GM19240 (cell line): ENCODE measurements around the gene THAP4.

ENCODE experiments used
- DNase-seq: peaks from one replicate; pipeline ENCODE4 v3.0.0; 2011; ENCODE audit warnings: low spot score; ENCODE audit not compliant: insufficient read length

THAP4 gene

GRCh38 chr2:241639385-241639784 lies 2.4 kb upstream of the THAP4 start:
- no peak for DNase-seq

- no peak for DNase-seq
These were observed 2.0 kb upstream of the THAP4 start for GRCh38 chr2:241638940-241639339.

GRCh38 chr2:241637795-241638660 lies 1.1 kb upstream of the THAP4 start:
- peak; percentile 45 for DNase-seq

DNA sequence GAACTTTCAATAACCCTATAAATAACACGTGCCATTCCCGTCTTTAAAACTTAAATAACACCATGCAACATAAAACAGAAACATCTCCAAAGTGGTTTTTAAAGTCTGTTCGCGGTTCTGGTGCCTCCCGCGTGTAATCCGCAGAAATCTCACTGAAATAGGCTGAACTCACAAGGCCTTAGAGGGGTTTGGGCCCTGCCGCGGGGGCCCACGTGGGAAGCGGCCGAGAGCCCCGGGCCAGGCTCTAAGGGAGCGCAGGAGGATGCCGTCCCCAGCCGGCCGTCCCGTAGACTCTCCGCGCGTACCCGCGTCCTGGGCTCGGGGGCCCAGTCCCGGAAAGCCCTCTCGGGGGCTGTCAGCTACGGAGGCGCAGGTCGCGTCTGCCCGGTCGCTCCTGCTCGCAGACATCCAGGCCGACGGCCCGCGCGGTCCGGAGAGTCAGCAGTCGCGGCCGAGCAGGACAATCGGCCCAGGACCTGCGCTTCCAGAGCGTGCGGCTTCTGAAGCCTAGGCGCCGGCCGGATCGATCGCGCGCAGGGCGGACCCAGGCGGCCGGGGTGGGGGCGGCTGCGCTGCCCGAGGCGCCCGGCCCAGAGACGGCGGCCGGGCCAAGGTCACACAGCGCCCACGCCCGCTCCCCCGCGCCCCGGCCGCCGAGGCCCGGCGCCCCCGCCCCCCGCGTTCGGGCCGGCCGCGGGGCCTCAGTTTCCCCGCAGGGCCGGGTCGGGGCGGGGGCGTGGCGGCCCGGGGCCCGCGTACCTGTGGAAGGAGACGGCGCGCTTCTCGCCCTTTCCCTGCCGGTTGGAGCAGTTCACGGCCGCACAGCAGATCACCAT lies 558 bp downstream of the THAP4 start:
- DNase-seq, result peak; percentile 41

DNA sequence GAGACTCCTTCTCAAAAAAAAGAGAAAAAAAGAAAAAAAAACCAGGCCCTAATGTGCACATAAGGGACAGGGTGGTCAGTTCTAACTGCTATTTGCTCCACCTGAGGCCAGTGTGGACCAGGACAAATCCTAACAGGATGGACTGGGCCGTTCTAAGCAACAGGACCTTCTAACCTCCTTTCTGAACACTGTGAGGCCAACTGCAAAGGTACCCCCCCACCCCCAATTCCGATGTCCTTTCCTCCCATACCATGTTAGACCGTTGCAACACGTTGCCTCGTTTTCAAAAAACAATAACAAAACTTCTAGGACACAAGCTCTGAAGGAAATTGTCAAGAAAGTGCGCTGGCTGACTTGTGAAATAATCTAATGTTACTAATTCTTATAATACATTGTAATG lies 1.2 kb downstream of the THAP4 start:
- DNase-seq, result no peak

GRCh38 chr2:241633561-241633960 lies 3.4 kb downstream of the THAP4 start:
- DNase-seq, result no peak

- no peak for DNase-seq
These were observed 4.3 kb downstream of the THAP4 start for GRCh38 chr2:241632478-241633325.

DNA sequence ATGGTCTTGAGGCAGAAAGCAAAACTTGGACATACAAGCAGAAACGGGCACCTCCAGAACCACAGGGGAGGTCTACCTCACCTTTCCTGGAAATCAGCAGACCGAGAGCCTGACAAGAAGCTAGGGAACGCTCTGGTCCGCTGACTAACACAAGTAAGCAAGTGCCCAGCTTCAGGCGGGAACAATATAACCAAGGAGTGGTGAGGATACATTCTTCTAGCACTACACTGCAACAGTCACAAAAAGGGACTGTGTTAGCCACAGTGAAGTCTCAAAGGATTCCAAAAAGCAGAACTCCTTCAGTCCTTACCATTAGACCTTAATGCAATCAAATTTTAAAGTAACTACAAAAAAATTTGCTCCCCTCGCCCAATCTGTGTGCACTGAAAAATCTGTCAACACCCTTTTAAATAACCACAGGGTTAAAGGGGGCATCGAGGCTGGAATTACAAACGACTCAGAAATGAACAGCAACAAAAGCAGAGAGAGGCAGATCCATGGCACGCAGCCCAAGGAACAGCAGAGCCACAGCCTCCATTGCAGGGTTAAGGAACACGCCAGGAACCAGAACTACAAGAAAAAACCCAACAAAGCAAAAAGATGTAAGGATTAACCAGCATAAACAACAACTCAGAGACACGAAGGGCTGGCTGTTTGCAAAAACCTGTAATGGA lies 7.1 kb downstream of the THAP4 start:
- no peak for DNase-seq

- DNase-seq, result no peak
These were observed 9.3 kb downstream of the THAP4 start for GRCh38 chr2:241627675-241628074.

GRCh38 chr2:241620419-241620769 lies 16.6 kb downstream of the THAP4 start:
- no peak for DNase-seq

- DNase-seq, result no peak
These were observed 17.1 kb downstream of the THAP4 start for GRCh38 chr2:241619597-241620418.

DNA sequence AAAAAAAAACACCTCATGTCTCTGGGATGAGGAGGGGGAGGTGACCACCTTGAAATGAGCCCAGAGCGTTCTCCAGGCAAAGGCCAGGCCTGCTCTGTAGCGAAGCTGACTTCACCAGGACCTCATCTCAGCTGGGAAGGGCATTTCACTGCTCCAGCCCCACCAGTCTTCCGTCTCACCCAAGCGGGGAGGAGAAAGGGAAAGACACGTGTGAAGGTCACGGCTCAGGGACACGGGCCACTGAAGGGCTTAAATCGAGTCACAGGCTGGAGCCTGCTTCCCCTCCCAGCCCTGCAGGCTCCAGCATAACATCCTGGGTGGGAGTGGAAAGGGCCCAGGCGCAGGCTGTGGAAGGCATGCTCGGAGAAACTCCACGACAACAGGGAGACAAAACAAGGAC lies 18.1 kb downstream of the THAP4 start:
- DNase-seq, result no peak

DNA sequence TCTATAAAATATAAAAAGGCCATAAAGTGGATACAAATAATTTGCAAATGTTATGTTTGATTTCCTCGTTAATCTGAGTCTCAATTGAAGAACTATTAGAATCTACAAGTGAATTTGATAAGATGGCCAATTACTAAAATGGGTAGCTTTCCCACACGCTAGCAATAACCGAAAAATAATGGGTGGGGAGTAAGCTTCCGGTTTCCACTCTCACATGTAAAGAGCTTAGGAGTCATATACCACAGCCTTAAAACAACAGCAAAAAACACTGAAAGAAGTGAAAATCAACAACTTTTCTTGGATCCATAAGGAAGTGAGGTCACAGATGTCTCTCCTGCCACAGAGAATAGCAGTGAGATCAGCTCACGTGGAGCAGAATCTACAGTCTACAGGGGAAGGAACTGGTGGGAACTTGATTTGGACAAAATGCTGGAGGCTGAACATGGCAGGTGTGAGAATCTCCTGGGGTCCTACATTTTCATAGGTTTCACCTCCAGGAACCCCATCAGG lies 18.6 kb downstream of the THAP4 start:
- no peak for DNase-seq

DNA sequence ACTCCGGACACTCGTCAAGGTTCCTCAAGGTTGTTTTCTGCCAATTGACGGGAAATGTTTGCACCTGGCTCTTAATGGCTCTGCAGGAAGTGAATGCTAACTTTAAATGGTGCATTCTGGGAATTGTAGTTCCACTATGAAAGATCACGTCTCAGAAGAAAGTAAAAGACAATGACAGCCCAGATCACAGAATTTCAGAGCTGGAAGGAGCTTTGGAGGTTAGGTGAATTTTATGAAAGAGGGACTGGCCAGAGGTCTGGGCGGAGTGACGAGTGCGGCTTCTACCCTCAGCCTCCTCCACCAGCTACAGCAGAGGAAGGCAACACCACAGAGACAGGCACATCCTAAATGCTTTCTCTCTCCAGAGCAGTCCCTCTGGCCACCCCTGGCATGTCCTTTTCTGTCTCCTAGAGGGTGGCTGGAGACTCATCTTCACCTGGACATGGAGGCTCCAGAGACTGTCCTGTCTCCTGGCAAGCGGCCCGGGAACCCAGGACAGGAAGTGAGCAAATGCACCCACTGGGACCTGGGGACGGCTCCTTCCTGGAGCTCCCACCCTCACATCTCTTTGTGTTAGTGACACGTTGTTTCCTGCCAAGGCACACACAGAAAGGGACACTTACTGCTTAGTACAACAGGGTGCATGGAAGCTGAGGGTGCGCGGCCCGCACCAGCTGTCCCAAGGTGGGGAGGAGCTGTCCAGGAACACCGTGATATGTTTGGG lies 19.4 kb downstream of the THAP4 start:
- DNase-seq, result no peak

GRCh38 chr2:241616168-241617125 lies 20.5 kb downstream of the THAP4 start:
- DNase-seq, result no peak

GRCh38 chr2:241615522-241616052 lies 21.4 kb downstream of the THAP4 start:
- no peak for DNase-seq

DNA sequence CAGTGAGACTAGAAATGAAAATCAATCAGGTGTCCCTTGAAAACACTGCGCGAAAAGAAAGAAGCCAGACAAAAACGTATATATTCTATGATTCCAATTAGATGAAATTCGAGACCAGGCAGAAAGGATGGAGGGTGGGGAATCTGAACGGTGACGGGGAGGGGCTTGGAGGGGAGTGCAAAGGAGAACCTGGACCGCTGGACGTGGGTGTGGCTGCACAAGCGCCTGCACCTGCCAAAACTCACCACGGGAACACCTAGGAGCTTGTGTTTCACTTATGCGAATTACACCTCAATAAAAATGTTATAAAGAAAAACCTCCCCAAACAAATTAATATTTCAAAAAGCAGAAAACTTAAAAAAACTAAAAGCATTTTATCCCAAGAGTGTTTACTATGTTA lies 21.9 kb downstream of the THAP4 start:
- no peak for DNase-seq
